ENCODE results near the gene PI16.

GRCh38 chr6:37007340-37008043 is 53.0 kb downstream of the PI16 start:
- TF ChIP-seq CTCF (IDR thresholded peaks at IDR 0.05; ENCODE audit: poor library complexity, severe bottlenecking) (no peak), EZH2 (IDR thresholded peaks at IDR 0.05; ENCODE audit: borderline replicate concordance, insufficient read depth, low read length, poor library complexity, severe bottlenecking) (no peak), MXI1 (conservative IDR thresholded peaks at IDR 0.05; ENCODE audit: poor library complexity, severe bottlenecking) (no peak), EP300 (conservative IDR thresholded peaks at IDR 0.05; ENCODE audit: poor library complexity, severe bottlenecking) (no peak), TAF1 (IDR thresholded peaks at IDR 0.05; ENCODE audit: low read depth) (no peak), POLR2AphosphoS5 (IDR thresholded peaks at IDR 0.05) (no peak), SMC3 (conservative IDR thresholded peaks at IDR 0.05; ENCODE audit: poor library complexity) (no peak), RAD21 (conservative IDR thresholded peaks at IDR 0.05) (no peak), REST (IDR thresholded peaks at IDR 0.05; ENCODE audit: borderline replicate concordance) (no peak)

Data from neural cell (in vitro differentiated cells).